Peyer's patch (tissue), 4 donors: ENCODE data around the gene ZNF778. TPM values are rescaled to one million over a fixed set of nuclear protein-coding genes. Genes with fewer than 3 reads are reported as not detected.
A peak's percentile ranks its signal among the peaks of the same experiment; 100 is the strongest.
"Not testable (repeated sequence)": the region's sequence is repeated elsewhere in the genome, so short reads cannot be mapped to it uniquely, and the experiment has no call there.

ENCODE experiments used
- DNase-seq, 3 donors: peaks; one replicate each; pipeline ENCODE4 v3.0.0-alpha.2; 2017 to 2019
- H3K27ac ChIP-seq, 4 donors: fragments of 200-600 bp; sonication (generic); one replicate each; pipeline ENCODE4 v1.5.1; 2016 to 2019
- H3K27me3 ChIP-seq, 2 donors: fragments of 200-600 bp; sonication (generic); one replicate each; pipeline ENCODE4 v1.5.1; 2019
- H3K36me3 ChIP-seq, 3 donors: fragments of 200-600 bp; sonication (generic); one replicate each; pipeline ENCODE4 v1.5.1; 2016 to 2019
- H3K4me1 ChIP-seq, 4 donors: fragments of 200-600 bp; sonication (generic); one replicate each; pipeline ENCODE4 v1.5.1; 2016 to 2019
- H3K4me3 ChIP-seq, 4 donors: fragments of 200-600 bp; sonication (generic); 1 replicate in 3 of 4; 2 replicates in 1 of 4; pipeline ENCODE4 v1.5.1; 2016 to 2019; ENCODE audit warnings: mild to moderate bottlenecking in 1 of 4
- H3K9me3 ChIP-seq, 4 donors: fragments of 200-600 bp; sonication (generic); one replicate each; pipeline ENCODE4 v1.5.1; 2016 to 2019; ENCODE audit warnings: mild to moderate bottlenecking in 1 of 4
- POLR2A ChIP-seq, 2 donors: fragments of 450-650 bp; IDR thresholded peaks; one replicate each; pipeline ENCODE4 v1.5.1; 2017; ENCODE audit warnings: antibody characterized with exemption in 2 of 2, mild to moderate bottlenecking in 2 of 2, moderate library complexity in 2 of 2
- total RNA-seq, 4 donors: library from RNA; depleted of rRNA; stranded (reverse); fragments of >200 nt; gene quantifications; one replicate each; pipeline ENCODE4 v1.1.0, GENCODE V29; 2016
- TF ChIP-seq, protein P1 (sequence below), 6 experiments: fragments of 450-650 bp in 4 of 6; fragments of 200-600 bp in 2 of 6; sonication (generic) in 1 of 6; IDR thresholded peaks; one replicate each; pipeline ENCODE4 v1.5.1; 2017 to 2019; ENCODE audit warnings: antibody characterized with exemption in 6 of 6, mild to moderate bottlenecking in 3 of 6, moderate library complexity in 1 of 6

The ZNF778 gene
- total RNA-seq, 4 donors from 2014 or later: 4.1 to 16.9 (median 10.7) TPM

DNA sequence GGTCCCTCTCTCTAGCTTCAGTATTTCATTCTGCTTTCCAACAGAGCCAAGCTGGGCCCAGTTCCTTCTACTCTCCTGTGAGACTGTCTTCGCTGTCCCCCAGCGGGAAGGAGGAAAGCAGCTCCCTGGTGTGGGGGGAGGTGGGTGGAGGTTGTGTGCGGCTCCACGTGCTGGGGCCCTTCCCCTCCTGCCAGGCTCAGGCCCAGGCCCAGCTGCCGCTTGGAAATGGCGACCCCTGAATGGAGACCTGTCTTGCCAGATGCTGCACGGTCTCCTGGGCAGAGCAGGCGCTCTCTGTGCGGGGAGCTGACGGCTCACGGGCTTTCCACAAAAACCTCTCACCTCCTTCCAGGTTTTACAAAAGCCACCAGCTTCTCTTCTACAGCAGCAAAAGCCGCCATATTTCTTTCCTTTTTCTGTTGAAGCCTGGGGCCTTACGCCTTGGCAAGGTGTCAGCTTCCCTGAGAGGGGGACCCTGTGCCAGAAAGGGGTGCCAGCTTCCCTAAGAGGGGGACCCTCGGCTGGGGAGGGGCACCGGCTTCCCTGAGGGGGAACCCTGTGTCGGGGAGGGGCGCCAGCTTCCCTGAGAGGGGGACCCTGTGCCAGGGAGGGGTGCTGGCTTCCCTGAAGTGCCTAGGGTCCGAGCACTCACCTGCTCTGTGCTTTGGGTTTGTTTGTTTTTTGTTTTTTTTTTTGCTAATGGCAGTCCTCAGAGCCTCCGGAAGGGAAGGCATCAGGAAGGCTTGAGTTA lies 47.5 kb downstream of the ZNF778 start:
- H3K4me1 ChIP-seq: peaks cover 0 to 8% (median 0%) of the 10 kb centered on the region in 4 donors
- no peaks in the 10 kb centered on the region for H3K27me3 ChIP-seq
- no peak for DNase-seq
- no peak for TF ChIP-seq POLR2A (IDR thresholded peaks at IDR 0.05)
- TF ChIP-seq, protein P1, sequence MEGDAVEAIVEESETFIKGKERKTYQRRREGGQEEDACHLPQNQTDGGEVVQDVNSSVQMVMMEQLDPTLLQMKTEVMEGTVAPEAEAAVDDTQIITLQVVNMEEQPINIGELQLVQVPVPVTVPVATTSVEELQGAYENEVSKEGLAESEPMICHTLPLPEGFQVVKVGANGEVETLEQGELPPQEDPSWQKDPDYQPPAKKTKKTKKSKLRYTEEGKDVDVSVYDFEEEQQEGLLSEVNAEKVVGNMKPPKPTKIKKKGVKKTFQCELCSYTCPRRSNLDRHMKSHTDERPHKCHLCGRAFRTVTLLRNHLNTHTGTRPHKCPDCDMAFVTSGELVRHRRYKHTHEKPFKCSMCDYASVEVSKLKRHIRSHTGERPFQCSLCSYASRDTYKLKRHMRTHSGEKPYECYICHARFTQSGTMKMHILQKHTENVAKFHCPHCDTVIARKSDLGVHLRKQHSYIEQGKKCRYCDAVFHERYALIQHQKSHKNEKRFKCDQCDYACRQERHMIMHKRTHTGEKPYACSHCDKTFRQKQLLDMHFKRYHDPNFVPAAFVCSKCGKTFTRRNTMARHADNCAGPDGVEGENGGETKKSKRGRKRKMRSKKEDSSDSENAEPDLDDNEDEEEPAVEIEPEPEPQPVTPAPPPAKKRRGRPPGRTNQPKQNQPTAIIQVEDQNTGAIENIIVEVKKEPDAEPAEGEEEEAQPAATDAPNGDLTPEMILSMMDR (IDR thresholded peaks at IDR 0.05): no peak
- peaks cover 0 to 42% (median 0%) of the 10 kb centered on the region in 3 donors for H3K36me3 ChIP-seq
- no peaks in the 10 kb centered on the region for H3K9me3 ChIP-seq
- no peak overlapping the region for H3K27ac ChIP-seq
- no peak overlapping the region for H3K4me3 ChIP-seq

DNA sequence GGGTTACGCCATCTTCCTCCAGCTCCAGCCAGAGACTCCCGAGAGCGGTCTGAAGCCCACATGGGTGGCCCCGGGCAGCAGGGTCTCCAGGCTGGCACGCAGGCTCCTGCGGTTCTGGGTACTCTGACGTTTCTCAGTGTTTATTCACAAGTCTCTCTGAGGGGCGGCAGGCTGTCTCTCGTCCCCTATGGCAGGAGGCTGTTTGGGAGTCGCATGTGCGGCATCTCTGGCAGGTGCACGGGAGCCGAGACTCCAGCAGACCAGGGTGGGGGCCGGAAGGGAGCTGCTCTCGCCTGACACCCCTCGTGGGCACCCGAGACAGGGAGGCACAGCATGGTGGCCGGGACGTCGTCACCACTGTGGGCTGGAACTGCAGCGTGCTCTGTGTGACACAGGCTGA lies 48.1 kb downstream of the ZNF778 start:
- Histone ChIP-seq H3K36me3 (peaks cover 0 to 49% (median 0%) of the 10 kb centered on the region in 3 donors), H3K27ac (no peak overlapping the region)

DNA sequence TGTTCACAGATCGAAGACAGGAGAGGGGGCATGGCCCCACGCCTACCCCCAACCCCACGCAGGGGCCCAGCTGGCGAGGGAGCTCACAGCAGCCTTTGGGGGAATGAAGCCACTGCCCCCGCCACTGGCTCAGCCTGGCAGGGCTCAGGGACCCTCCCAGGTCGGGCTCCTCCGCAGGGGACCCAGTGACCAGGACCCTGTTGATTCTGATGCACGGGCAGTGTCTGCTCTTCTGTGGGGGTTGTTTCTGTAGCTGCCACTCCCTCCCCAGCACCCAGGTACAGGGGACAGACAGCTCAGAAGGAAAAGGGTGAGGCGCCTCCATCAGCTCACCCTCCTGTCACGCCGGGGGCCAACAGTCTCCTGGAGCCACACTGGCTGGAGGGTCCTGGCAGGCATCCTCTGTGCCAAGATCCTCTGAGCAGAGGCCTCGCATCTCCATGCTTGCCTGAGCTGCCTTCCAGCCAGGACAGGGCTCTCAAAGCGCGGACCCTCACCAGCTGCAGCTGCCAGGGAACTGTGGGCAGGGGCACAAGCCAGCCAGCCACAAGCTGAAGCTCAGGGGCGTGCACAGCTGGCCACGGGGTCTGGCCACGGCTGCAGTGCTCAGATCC lies 49.1 kb downstream of the ZNF778 start:
- Histone ChIP-seq H3K9me3 (no peaks in the 10 kb centered on the region), H3K4me3 (no peak overlapping the region), H3K27ac (no peak overlapping the region), H3K36me3 (peaks cover 0 to 59% (median 0%) of the 10 kb centered on the region in 3 donors), H3K4me1 (peaks cover 0 to 10% (median 0%) of the 10 kb centered on the region in 4 donors), H3K27me3 (no peaks in the 10 kb centered on the region)
- DNase-seq: peak in 1 of 3 donors; percentile 29
- TF ChIP-seq, protein P1 (IDR thresholded peaks at IDR 0.05): no peak

More for the DNA sequence above, 48.1 kb downstream of the ZNF778 start:
- Histone ChIP-seq H3K4me3 (no peak overlapping the region), H3K4me1 (peaks cover 0 to 14% (median 0%) of the 10 kb centered on the region in 4 donors), H3K27me3 (no peaks in the 10 kb centered on the region), H3K9me3 (no peaks in the 10 kb centered on the region)
- peak in 1 of 3 donors; percentile 34 for DNase-seq
- TF ChIP-seq POLR2A (IDR thresholded peaks at IDR 0.05): no peak
- TF ChIP-seq, protein P1 (IDR thresholded peaks at IDR 0.05): no peak

DNA sequence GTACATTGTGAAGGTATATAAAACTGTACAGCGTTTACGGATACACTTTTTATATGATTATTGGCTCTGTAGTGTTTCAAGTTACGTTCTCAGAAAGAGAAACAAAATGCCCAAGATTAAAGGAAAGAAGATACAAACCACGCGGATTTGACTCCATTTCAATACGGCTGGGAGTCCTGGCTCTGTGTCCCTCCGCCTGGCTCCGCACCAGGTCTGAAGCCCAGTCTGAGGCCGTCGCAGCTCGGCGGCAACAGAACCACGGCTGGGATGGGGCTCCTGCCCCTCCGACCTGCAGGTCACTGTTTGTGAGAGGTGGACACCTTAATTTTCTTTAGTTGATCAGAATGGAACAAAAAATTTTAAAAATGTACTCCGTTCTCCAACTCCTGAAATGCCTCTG lies 50.2 kb downstream of the ZNF778 start:
- not testable (repeated sequence) for H3K4me3 ChIP-seq, H3K27me3 ChIP-seq, H3K9me3 ChIP-seq, H3K27ac ChIP-seq, DNase-seq
- H3K4me1 ChIP-seq: peaks cover 0 to 10% (median 0%) of the 10 kb centered on the region in 4 donors
- H3K36me3 ChIP-seq: peaks cover 0 to 68% (median 0%) of the 10 kb centered on the region in 3 donors

DNA sequence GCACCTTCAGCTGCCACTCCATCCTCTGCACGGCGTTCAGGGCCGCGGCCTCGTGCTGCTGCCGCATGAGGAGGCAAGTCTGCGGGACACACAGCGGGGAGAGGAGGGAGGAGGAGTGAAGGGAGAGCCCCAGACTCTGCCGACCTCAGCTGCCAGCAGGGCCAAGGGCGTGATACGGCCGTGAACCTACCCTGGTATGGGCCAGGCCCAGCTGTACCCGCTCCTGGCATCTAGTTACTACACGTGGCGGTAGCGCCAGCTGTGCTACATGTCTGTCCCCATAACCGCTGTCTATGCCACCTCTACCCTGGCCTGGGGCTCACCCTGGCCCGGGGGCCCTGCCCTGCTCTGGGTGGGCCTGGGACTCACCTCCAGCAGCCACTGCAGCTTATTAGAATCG lies 51.1 kb downstream of the ZNF778 start:
- Histone ChIP-seq H3K27me3 (no peaks in the 10 kb centered on the region), H3K27ac (peak overlapping the region in 2 of 4 donors; percentile 42 to 52), H3K4me3 (no peak overlapping the region), H3K36me3 (peaks cover 0 to 76% (median 0%) of the 10 kb centered on the region in 3 donors), H3K4me1 (peaks cover 0 to 10% (median 0%) of the 10 kb centered on the region in 4 donors), H3K9me3 (no peaks in the 10 kb centered on the region)
- DNase-seq: no peak
- TF ChIP-seq, protein P1 (IDR thresholded peaks at IDR 0.05): no peak
- TF ChIP-seq POLR2A (IDR thresholded peaks at IDR 0.05): no peak
